Activated T-cell treated with anti-CD3 and anti-CD28 coated beads, Interleukin-2, amount 50 U/mL, for 72 hours (primary cell): ENCODE results near the gene PMIS2. TPM values are rescaled to one million over a fixed set of nuclear protein-coding genes. Genes with fewer than 3 reads are reported as not detected.

Source experiments
- ATAC-seq, 2 donors: fragments of 150-1000 bp; cut with Tn5 transposase; replicated peaks in 1 of 2; 2 replicates each; pipeline ENCODE4 v1.10.0; 2021; ENCODE audit warnings: moderate library complexity in 2 of 2, mild to moderate bottlenecking in 1 of 2
- DNase-seq, 2 donors: peaks; one replicate each; pipeline ENCODE4 v3.0.0; 2021 to 2022; ENCODE audit warnings: mixed read lengths in 1 of 2
- H3K27ac Mint-ChIP-seq: one replicate; pipeline ENCODE4 v1.8.0; 2022; ENCODE audit warnings: mild to moderate bottlenecking, moderate library complexity, mixed read lengths
- H3K27me3 Mint-ChIP-seq: one replicate; pipeline ENCODE4 v1.8.0; 2022; ENCODE audit warnings: low read depth, mixed read lengths
- H3K36me3 Mint-ChIP-seq, 2 donors: one replicate each; pipeline ENCODE4 v1.8.0; 2022; ENCODE audit warnings: mixed read lengths in 2 of 2, mild to moderate bottlenecking in 1 of 2; ENCODE audit not compliant: insufficient read depth in 2 of 2
- H3K4me1 Mint-ChIP-seq: one replicate; pipeline ENCODE4 v1.8.0; 2022; ENCODE audit warnings: low read depth, mixed read lengths
- H3K4me3 Mint-ChIP-seq, 2 donors: one replicate each; pipeline ENCODE4 v1.8.0; 2022; ENCODE audit warnings: mild to moderate bottlenecking in 2 of 2, mixed read lengths in 2 of 2, moderate library complexity in 2 of 2
- H3K9me3 Mint-ChIP-seq, 2 donors: one replicate each; pipeline ENCODE4 v1.8.0; 2022; ENCODE audit warnings: mixed read lengths in 2 of 2
- total RNA-seq, 2 donors: library from RNA; stranded (reverse); gene quantifications; one replicate each; pipeline ENCODE4 v1.2.3, GENCODE V29; 2022

Gene PMIS2
- total RNA-seq, 2 donors from 2014 or later: not detected

DNA sequence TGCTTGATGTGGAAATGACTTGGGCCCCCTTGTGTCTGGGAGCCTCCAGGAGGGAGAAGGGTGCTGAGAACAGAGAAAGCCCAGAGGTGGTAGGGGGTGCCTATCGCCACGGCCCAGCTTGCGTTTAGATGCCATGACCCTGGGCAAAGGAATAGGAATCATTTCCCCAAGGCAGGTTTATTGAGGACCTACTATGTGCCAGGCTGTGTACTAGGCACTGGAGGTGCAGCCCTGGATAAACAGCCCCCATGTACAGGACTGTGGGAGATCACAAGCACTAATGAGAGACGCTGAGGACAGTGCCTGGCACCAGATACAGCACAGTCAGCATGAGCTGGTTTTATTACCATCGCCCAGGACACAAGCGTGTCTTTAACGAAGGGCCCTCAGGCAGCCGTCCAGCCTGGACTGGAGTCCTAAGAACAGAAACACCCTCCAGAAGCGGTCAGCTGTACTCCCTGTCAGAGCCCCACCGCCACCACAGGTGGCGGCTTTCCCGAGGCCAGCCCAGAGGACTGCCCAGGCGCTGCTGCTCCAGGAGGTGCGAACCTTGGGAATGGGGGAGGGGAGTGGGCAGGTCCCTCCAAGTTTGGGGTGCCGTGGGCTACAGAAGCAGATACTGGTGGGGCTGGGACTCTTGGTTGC lies 36.0 kb upstream of the PMIS2 start:
- ATAC-seq: no peak
- H3K4me3 Mint-ChIP-seq: no peak overlapping the region
- H3K36me3 Mint-ChIP-seq: peaks cover 5 to 7% of the 10 kb centered on the region in 2 donors
- peaks cover 32% of the 10 kb centered on the region for H3K4me1 Mint-ChIP-seq
- H3K27ac Mint-ChIP-seq: no peak overlapping the region
- H3K27me3 Mint-ChIP-seq: no peaks in the 10 kb centered on the region
- no peaks in the 10 kb centered on the region for H3K9me3 Mint-ChIP-seq
- no peak for DNase-seq

DNA sequence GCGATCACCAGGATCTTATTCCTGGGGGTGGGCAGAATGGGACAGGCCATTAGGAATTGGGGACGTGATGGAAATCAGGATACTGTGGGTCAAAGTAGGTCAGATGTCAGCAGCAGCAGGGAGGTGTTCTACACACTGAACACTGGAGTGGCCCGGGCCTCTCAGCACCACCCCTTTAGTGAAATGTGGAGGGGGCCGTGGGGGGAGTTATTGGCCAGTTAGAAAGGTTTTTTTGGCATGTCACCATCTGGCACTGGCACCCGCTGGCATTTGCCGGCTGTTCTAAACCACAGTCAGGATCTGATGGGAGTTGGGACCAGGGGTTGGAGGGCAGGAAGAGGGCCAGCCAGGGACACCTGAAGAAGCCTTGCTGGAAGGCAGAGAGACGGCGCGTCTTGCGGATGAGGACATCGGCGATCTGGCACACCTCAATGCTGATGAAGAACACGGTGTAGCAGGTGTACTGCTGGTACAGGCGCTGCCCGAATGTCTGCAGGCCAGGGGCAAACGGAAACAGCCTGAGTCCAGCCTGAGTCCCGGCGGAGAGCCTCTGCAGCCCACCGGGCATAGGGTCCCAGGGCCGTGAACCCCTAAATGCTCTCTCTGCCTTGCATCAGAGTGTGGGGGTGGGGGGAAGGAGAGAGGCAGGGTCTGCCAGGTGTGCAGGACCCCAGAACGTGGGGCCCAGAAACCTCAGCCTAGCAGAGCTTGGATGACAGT lies 34.7 kb upstream of the PMIS2 start:
- DNase-seq: no peak
- Mint-ChIP-seq H3K4me1 (peaks cover 29% of the 10 kb centered on the region), H3K27me3 (no peaks in the 10 kb centered on the region), H3K4me3 (no peak overlapping the region), H3K9me3 (no peaks in the 10 kb centered on the region), H3K36me3 (peaks cover 2 to 5% of the 10 kb centered on the region in 2 donors), H3K27ac (no peak overlapping the region)
- no peak for ATAC-seq

DNA sequence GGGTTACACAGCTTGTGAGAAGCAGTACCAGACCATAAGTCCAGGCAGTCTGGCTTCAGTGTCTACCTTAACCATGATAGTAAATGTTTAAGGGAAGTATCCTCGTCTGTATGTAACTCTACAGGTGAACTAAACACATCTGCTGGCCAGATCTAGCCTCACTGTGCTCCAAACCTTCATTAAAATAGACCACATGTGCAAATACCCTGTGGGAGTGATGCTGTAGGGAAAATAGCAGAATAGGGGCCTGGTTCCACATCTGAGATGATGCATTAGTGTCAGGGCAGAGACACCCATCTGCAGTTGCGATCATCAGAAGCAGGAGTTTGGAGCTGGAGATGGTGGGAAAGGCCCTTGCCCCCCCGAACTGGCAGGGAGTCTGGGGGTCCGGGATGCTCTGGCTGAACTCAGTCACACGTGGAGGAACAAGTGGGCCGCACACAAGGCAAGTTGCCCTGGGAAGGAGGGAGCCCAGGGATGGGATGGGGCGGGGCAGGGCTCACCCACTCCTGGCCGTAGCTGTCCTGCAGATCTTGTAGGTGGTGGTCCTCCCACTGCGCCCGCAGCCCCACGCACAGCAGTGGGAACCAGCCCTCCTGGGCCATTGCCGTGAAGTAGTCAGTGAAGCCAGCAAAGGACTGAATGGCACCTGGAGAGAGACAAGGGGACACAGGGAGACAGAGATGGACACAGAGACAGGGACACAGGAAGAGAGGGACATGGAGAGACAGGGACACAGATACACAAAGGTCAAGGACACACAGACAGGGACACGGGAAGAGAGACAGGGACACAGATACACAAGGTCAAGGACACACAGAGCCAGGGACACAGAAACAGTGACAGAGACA lies 33.2 kb upstream of the PMIS2 start:
- Mint-ChIP-seq H3K27ac (no peak overlapping the region), H3K9me3 (no peaks in the 10 kb centered on the region), H3K27me3 (peaks cover 9% of the 10 kb centered on the region), H3K4me3 (no peak overlapping the region), H3K36me3 (peaks cover 0 to 3% of the 10 kb centered on the region in 2 donors), H3K4me1 (peaks cover 19% of the 10 kb centered on the region)
- DNase-seq: no peak
- no peak for ATAC-seq

DNA sequence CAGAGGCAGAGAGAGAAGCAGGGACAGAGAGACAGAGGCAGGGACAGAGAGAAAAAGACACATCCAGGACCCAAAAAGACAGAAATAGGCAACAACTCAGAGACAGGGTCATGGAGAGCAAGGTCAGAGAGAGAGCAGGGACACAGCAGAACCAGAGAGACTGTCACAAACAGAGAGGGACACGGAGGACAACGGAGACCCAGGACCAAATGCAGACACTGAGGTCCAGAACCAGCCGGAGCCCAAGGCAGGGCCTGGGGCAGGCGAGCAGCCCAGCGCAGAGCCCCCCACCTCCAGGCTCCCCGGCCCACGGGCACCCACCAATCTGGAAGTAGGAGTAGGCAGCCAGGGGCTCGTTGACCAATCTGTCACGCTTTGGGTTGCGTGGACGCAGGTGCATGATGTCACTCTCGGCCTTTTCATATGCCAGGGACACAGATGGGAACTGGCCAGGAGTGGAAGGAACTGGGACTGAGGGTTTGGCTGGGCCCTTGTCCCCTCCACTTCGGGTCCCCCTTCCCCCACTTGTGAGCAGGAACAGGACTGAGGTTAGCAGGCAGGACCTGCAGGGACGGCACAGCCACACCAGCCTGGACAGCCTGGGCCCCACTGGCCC lies 32.5 kb upstream of the PMIS2 start:
- ATAC-seq: no peak
- peaks cover 0 to 3% of the 10 kb centered on the region in 2 donors for H3K36me3 Mint-ChIP-seq
- no peak overlapping the region for H3K4me3 Mint-ChIP-seq
- peaks cover 13% of the 10 kb centered on the region for H3K27me3 Mint-ChIP-seq
- H3K9me3 Mint-ChIP-seq: no peaks in the 10 kb centered on the region
- peaks cover 15% of the 10 kb centered on the region for H3K4me1 Mint-ChIP-seq
- H3K27ac Mint-ChIP-seq: no peak overlapping the region
- no peak for DNase-seq

DNA sequence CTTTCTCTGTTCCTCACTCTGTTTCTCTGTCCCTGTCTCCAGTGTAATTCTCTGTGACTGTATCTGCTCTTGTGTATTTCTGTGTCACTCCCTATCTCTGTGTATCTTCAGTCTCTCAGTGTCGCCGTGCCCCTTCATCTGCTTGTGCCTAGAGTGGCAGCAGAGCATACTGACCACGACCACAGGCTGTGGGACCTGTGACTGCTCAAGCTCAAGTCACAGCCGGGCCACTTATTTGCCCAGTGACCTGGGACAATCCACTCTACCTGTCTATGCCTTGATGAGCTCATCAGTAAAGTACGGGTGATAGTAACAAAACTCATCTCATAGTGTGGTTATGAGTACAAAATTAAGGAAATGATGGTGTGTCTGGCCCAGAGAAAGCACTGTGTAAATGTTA lies 31.9 kb upstream of the PMIS2 start:
- Mint-ChIP-seq H3K9me3 (no peaks in the 10 kb centered on the region), H3K4me1 (peaks cover 9% of the 10 kb centered on the region), H3K36me3 (peaks cover 0 to 3% of the 10 kb centered on the region in 2 donors), H3K4me3 (no peak overlapping the region), H3K27me3 (peaks cover 18% of the 10 kb centered on the region), H3K27ac (no peak overlapping the region)
- no peak for DNase-seq
- ATAC-seq: peak in 1 of 2 donors; percentile 18

DNA sequence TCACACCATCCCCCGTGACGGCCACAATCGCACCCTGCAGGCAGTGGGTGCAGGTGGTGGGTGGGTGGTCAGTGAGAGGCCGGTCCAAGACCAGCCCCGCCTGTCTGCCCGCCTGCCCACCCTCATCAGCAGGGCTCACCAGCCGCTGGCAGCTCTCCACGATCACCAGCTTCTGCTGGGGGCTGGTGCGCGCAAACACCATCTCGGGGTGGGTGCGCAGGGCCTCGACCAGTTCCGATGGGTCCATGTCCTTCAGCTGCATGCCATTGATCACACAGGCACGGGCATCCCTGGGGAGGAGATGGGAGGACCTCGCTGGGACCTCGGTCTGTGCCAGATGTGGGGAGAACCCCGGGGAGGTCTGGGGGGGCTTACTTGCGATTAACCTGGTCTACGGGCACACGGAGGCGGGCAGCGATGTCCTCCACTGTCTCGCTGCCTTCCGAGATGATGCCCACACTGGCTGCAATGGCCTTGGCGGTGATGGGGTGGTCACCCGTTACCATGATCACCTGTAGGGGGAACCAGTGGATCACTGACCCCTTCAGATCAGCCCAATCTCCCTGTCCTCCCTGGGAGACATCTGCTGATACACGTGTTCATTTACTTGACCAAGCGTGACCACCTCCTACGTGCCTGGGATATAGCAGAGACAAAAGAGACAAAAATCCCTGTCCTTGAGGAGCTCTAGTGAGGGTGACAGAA lies 30.5 kb upstream of the PMIS2 start:
- H3K27ac Mint-ChIP-seq: no peak overlapping the region

DNA sequence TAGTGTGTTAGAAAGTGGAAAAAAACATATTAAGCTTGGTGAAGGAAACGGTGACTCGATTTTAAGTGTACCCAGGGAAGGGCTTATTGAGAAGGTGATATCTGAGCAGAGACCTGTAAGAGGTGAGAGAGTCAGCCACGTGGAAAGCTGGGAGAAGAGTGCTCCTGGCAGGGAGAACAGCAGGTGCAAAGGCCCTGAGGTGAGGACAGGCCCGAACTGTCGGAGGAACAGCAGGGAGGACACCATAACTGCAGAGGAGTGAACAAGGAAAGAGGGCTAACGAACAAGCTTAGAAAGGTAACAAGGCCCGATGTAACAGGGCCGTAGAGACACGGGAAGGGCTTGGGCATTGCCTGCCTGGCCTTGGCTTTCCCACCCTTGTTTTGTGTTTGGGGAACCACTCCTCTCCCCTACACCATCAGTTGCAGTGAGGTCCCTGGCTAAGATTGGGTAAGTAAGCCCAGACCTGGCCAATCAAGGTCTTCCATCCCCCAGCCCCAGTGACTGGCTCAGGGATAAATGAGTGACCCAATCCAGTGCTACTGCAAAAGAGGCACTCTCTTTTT lies 29.9 kb upstream of the PMIS2 start:
- no peak for DNase-seq
- Mint-ChIP-seq H3K36me3 (no peaks in the 10 kb centered on the region), H3K4me3 (no peak overlapping the region), H3K27ac (no peak overlapping the region), H3K27me3 (peaks cover 39% of the 10 kb centered on the region), H3K4me1 (peaks cover 5% of the 10 kb centered on the region), H3K9me3 (no peaks in the 10 kb centered on the region)
- no peak for ATAC-seq

More for the DNA sequence above, 30.5 kb upstream of the PMIS2 start:
- Mint-ChIP-seq H3K36me3 (no peaks in the 10 kb centered on the region), H3K4me1 (peaks cover 5% of the 10 kb centered on the region), H3K9me3 (no peaks in the 10 kb centered on the region), H3K4me3 (no peak overlapping the region), H3K27me3 (peaks cover 32% of the 10 kb centered on the region)
- DNase-seq: no peak
- ATAC-seq: no peak

DNA sequence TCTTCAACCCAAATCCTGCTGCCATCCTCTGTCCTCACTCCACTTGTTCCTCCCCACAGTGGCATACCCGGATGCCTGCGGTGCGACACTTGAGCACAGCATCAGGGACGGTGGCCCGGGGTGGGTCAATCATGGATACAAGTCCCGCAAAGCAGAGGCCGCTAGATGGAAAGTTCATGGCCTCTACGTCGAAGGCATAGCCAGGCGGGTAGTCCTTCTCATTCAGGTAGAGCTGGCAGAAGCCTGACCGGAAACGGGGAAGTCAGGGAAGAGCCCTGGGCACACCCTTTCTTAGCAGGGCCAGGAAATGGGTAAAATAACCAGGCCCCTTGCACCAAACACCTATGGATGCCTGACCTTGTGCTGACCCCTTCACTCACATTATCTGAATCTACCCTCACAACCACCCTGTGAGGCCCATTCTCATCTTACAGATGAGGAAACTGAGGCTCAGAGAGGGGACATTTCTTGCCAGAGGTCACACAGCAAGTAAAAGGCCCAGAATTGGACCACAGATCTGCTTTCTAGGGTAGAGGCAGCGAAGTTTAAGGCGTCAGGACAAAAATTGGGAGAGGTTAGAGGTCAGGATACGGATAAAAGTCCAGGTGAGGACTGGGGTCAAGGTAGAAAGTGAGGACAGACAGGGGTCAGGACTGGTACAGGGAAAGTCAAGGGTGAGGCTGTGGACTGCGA lies 29.0 kb upstream of the PMIS2 start:
- Mint-ChIP-seq H3K36me3 (no peaks in the 10 kb centered on the region), H3K9me3 (no peaks in the 10 kb centered on the region), H3K4me3 (peak overlapping the region; percentile 32 to 72), H3K27ac (no peak overlapping the region), H3K27me3 (peaks cover 47% of the 10 kb centered on the region), H3K4me1 (peaks cover 5% of the 10 kb centered on the region)
- ATAC-seq (no peak), DNase-seq (no peak)

DNA sequence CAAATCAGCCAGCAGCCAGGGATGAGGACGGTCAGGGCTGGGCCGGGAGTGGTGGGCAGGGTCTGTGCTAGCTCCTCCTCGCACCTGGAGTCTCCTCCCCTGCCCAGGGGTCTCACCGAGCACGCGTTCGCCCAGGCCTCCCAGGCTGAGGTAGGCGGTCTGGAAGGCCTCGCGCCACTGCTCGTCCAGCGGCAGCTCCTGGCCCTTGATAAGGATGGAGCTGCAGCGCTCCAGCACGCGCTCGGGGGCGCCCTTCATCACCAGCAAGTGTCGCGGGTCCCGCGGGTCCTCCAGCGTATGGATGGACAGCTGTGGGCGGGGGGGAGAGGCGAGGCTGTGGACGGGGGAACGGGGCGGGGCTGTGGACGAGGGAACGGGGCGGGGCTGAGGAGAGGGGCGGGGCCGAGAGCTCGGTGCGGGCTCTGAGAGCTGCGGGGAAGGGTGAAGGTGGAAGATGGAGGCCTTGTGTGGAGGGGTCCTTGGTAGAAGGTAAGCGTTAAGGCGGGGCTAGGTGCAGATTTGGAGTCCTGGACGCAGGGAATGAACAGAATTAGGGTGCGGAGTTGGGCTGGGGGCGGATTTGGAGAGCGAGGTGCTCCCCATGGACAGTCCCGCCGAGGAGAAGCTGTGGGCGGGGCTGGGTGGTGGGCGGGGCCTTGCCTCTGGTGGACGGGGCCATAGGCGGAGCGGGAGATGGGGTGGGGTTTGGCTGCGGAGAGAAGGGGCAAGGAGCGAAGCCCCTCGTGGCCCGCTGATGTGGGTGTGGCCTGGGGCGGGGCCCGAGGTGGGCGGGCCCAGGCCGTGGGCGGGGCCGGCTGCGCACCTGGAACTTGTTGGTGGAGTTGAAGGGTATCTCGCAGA lies 28.2 kb upstream of the PMIS2 start:
- ATAC-seq (peak; percentile 68 to 78), DNase-seq (peak; percentile 63 to 65)
- Mint-ChIP-seq H3K4me1 (peaks cover 5% of the 10 kb centered on the region), H3K9me3 (no peaks in the 10 kb centered on the region), H3K36me3 (no peaks in the 10 kb centered on the region), H3K27me3 (peaks cover 55% of the 10 kb centered on the region), H3K27ac (no peak overlapping the region), H3K4me3 (peak overlapping the region; percentile 77 to 79)

DNA sequence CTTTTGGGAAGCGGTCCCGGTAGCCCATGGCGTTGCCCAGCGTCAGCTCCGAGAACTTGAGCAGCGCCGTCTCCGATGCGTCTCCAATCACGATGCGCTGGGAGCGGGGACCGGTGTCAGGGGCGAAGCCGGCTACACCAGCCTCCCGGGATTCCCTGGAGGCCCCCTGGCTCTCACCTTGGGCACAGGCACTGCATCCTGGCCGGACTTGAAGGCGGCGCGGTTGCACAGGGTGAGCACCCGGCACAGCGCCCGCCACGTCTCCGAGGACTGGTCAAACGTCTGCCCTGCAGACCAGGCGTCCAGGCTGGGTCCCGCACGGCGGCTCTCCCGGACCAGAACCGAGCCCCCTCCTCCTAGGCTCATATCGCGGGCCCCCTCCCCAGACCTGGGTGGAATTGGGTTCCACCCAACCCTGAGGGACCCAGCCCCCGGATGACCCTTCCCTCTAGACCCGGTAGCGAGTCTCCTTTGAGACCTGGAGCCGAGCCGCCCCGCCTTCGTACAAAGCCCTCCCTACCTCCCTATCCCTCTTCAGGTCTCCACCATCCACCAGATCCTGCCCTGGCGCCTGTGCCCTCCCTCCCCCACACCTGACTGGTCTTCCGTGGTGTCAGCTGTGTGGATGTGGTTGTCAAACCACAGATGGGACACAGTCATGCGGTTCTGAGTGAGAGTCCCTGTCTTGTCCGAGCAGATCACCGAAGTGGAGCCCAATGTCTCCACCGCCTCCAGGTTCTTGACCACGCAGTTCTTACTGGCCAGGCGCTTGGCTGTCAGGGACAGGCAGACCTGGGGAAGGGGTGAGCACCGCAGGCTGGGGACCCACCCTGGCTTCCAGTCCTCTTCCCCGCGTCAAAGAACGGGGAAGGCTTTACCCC lies 27.3 kb upstream of the PMIS2 start:
- peaks cover 5% of the 10 kb centered on the region for H3K4me1 Mint-ChIP-seq
- H3K4me3 Mint-ChIP-seq: peak overlapping the region in 1 of 2 donors; percentile 79
- no peak overlapping the region for H3K27ac Mint-ChIP-seq
- H3K9me3 Mint-ChIP-seq: no peaks in the 10 kb centered on the region
- peaks cover 60% of the 10 kb centered on the region for H3K27me3 Mint-ChIP-seq
- ATAC-seq: no peak
- no peak for DNase-seq
- H3K36me3 Mint-ChIP-seq: no peaks in the 10 kb centered on the region
